Osteocyte (in vitro differentiated cells): Measurements from ENCODE around the gene PRXL2A. TPM values are rescaled to one million over a fixed set of nuclear protein-coding genes. Genes with fewer than 3 reads are reported as not detected.

Source experiments
- DNase-seq: peaks from one replicate; pipeline ENCODE4 v3.0.0; 2021; ENCODE audit warnings: mixed read lengths; ENCODE audit not compliant: unreplicated experiment; ENCODE audit errors: extremely low spot score
- H3K27ac Mint-ChIP-seq: one replicate; pipeline ENCODE4 v1.8.0; 2021; ENCODE audit warnings: mild to moderate bottlenecking, mixed read lengths; ENCODE audit not compliant: unreplicated experiment
- H3K27me3 Mint-ChIP-seq: one replicate; pipeline ENCODE4 v1.8.0; 2021; ENCODE audit warnings: mixed read lengths; ENCODE audit not compliant: unreplicated experiment
- H3K36me3 Mint-ChIP-seq: one replicate; pipeline ENCODE4 v1.8.0; 2021; ENCODE audit warnings: mixed read lengths; ENCODE audit not compliant: unreplicated experiment
- H3K4me1 Mint-ChIP-seq: one replicate; pipeline ENCODE4 v1.8.0; 2021; ENCODE audit warnings: mixed read lengths; ENCODE audit not compliant: unreplicated experiment
- H3K4me3 Mint-ChIP-seq: one replicate; pipeline ENCODE4 v1.8.0; 2021; ENCODE audit warnings: mild to moderate bottlenecking, moderate library complexity, mixed read lengths; ENCODE audit not compliant: unreplicated experiment
- H3K9me3 Mint-ChIP-seq: one replicate; pipeline ENCODE4 v1.8.0; 2021; ENCODE audit warnings: mixed read lengths; ENCODE audit not compliant: unreplicated experiment
- total RNA-seq: library from RNA; stranded (reverse); gene quantifications from 2 replicates; pipeline ENCODE4 v1.2.1, GENCODE V29; 2021
- TF ChIP-seq, protein P1 (sequence below): fragments of 200-600 bp; sonication (generic); IDR thresholded peaks from 2 replicates; pipeline ENCODE4 v1.5.0; 2021; ENCODE audit warnings: antibody characterized with exemption, mild to moderate bottlenecking, moderate library complexity

The PRXL2A gene
- total RNA-seq, 1 donor from 2014 or later, result 56.8 TPM

DNA sequence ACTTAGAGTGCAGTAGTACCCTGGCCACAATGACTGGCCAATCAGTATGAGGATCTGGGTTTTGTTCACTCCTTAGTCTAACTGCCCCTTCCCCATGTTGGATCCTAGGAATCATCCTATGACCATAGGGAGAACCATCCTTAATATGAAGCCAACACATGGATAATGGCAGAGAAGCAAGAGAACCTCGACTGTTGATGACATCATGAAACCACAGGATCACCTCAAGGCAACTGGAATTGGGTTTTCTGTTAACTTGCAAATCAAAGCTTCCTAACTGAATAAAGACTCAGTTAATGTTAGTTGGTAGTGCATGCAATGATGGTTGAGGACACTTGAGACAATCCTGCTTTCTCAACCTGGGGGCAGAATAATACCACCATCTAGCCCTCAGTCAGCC, 3.3 kb upstream of the PRXL2A start:
- no peaks in the 10 kb centered on the region for H3K9me3 Mint-ChIP-seq

DNA sequence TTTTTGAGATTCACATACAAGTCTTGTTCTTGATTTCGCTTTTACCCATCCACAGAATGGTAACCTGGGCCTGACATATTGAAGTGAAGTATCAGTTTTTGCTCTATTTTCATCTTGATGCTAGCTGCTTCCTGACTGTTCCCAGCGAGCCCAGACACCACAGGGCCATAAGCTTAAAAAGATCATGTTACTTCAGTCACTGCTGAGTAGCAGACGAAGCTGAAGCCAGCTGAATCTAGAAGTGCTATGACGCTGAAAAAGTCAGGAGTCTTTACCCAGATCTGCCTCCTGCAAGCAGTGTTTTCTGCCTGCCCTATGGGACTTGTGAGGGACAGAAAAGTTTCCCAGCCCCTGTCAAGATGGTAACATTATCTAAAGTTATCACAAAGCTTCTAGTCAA, 2.7 kb upstream of the PRXL2A start:
- H3K4me1 Mint-ChIP-seq, result peaks cover 32% of the 10 kb centered on the region
- H3K4me3 Mint-ChIP-seq, result no peak overlapping the region
- no peaks in the 10 kb centered on the region for H3K9me3 Mint-ChIP-seq
- DNase-seq, result no peak
- peaks cover 9% of the 10 kb centered on the region for H3K27me3 Mint-ChIP-seq
- H3K36me3 Mint-ChIP-seq, result no peaks in the 10 kb centered on the region
- peak overlapping the region; percentile 61 for H3K27ac Mint-ChIP-seq
- TF ChIP-seq, protein P1, sequence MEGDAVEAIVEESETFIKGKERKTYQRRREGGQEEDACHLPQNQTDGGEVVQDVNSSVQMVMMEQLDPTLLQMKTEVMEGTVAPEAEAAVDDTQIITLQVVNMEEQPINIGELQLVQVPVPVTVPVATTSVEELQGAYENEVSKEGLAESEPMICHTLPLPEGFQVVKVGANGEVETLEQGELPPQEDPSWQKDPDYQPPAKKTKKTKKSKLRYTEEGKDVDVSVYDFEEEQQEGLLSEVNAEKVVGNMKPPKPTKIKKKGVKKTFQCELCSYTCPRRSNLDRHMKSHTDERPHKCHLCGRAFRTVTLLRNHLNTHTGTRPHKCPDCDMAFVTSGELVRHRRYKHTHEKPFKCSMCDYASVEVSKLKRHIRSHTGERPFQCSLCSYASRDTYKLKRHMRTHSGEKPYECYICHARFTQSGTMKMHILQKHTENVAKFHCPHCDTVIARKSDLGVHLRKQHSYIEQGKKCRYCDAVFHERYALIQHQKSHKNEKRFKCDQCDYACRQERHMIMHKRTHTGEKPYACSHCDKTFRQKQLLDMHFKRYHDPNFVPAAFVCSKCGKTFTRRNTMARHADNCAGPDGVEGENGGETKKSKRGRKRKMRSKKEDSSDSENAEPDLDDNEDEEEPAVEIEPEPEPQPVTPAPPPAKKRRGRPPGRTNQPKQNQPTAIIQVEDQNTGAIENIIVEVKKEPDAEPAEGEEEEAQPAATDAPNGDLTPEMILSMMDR, result no peak

More for the DNA sequence above, 3.3 kb upstream of the PRXL2A start:
- Mint-ChIP-seq H3K36me3 (no peaks in the 10 kb centered on the region), H3K4me1 (peaks cover 26% of the 10 kb centered on the region), H3K27ac (no peak overlapping the region), H3K4me3 (no peak overlapping the region), H3K27me3 (peaks cover 9% of the 10 kb centered on the region)
- TF ChIP-seq, protein P1, result no peak
- no peak for DNase-seq

DNA sequence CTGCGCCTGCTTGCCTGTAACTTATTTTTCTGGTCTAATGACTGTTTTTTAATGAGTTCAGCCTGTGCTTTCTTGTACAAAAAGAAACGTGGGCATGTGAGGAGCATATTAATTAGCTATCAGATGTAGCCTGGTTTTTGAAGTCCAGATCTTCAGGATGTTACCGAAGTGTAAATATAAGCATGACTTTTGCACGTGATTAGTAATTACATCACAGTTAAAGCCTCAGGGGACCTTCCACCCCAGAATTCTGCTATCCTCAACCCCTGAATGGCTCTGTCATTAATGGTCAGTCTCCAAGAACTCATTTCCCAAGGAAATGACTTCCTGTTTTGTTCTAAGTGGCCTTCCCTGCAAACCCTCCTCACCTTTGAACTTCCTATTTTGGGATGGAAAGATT, 2.1 kb upstream of the PRXL2A start:
- Mint-ChIP-seq H3K4me3 (no peak overlapping the region), H3K27ac (no peak overlapping the region), H3K36me3 (no peaks in the 10 kb centered on the region), H3K9me3 (no peaks in the 10 kb centered on the region), H3K27me3 (peaks cover 9% of the 10 kb centered on the region), H3K4me1 (peaks cover 38% of the 10 kb centered on the region)
- TF ChIP-seq, protein P1, result no peak
- no peak for DNase-seq

DNA sequence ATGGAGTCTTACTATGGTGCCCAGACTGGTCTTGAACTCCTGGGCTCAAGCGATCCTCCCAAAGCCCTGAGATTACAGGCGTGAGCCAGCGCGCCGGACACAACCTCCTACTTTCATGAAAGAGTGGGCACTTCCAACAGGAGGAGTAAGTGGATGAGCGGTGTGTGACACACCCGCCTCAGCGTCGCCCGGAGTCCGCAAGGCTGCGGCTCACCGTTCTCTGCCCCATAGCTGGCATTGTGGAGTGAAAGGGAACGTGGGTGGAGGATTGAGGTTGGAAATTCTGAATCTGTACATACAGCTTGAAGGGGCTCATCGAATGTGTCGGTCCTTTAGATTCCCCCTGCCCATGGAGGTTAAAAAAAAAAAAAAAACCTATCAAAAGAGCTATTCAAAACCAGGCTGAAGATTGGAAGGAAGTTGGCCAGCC, 524 bp upstream of the PRXL2A start:
- Mint-ChIP-seq H3K27me3 (peaks cover 9% of the 10 kb centered on the region), H3K36me3 (no peaks in the 10 kb centered on the region), H3K4me3 (peak overlapping the region; percentile 78), H3K27ac (peak overlapping the region; percentile 11), H3K4me1 (peaks cover 52% of the 10 kb centered on the region), H3K9me3 (no peaks in the 10 kb centered on the region)
- TF ChIP-seq, protein P1, result no peak
- DNase-seq, result no peak

DNA sequence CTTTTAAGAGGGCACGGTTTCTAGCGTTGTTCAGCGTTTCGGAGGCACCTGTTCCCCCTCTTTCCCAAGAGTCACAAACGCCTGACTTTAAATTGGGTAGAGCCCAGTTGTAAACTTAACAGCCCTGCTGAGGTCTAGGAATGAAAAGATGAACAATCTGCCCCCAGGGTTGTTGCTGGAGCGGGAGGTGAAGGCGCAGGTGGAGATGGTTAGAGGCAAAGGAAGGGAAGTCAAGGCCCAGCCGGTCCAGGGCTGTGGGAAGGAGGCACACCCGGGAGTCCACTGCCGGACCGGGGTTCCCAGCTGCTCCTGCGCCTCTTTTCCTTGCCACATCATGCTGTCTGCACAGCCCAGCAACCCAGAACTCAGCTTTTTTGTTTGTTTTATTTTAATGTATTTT, 770 bp downstream of the PRXL2A start:
- H3K9me3 Mint-ChIP-seq, result no peaks in the 10 kb centered on the region
- H3K27ac Mint-ChIP-seq, result no peak overlapping the region
- TF ChIP-seq, protein P1, result no peak
- DNase-seq, result no peak
- H3K36me3 Mint-ChIP-seq, result no peaks in the 10 kb centered on the region
- peaks cover 63% of the 10 kb centered on the region for H3K4me1 Mint-ChIP-seq
- peaks cover 9% of the 10 kb centered on the region for H3K27me3 Mint-ChIP-seq
- peak overlapping the region; percentile 78 for H3K4me3 Mint-ChIP-seq
